HG03521 (cell line): Measurements from ENCODE around the gene ZNF521.

ENCODE experiments used
- ATAC-seq: cut with Tn5 transposase; IDR thresholded peaks from one replicate; pipeline ENCODE4 v1.9.1; 2021; ENCODE audit warnings: mild to moderate bottlenecking, moderate library complexity; ENCODE audit not compliant: unreplicated experiment

The ZNF521 gene

GRCh38 chr18:25080211-25080610, 271.8 kb downstream of the ZNF521 start:
- no peak for ATAC-seq

- no peak for ATAC-seq
Measured at GRCh38 chr18:25077944-25078723, 273.8 kb downstream of the ZNF521 start.

GRCh38 chr18:25077038-25077943, 274.7 kb downstream of the ZNF521 start:
- no peak for ATAC-seq

DNA sequence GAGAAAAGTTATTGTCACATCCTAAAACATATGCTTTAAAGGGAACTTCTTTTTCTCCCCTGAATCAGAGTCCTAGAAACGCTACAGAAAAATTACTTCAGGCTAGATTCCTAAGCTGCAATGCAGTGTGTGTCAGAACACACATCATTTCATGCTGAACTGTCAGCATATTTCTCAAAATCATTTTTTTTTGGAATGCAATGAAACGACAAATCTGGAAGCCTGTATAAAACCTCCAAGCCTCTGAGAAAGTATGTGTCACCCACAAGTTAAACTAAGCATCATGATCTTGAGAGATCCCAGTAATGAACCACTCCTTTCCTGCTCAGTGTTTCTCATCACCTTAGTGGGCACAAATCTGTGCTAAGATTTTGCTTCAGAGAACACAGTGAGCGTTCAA, 276.2 kb downstream of the ZNF521 start:
- no peak for ATAC-seq

DNA sequence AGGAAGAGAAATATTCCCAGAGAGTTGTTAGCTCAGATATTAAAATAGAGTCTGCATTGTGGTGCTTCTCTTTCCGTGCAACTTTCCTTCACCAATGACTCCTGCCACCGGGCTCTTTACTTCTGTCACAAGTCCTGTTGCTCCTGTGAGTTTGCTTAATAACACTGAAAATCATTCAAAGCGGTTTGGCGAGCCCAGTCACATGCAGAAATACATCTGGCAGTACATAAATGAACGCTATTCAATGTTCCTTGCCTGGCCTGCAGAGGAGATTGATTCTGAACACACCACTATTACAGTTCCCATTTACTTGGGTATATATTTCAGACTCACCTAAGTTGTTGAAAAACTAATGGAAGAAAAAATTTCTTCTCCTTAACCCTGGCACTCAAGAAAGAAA, 276.6 kb downstream of the ZNF521 start:
- ATAC-seq: no peak

GRCh38 chr18:25074925-25075324, 277.0 kb downstream of the ZNF521 start:
- no peak for ATAC-seq

GRCh38 chr18:25072205-25072604, 279.8 kb downstream of the ZNF521 start:
- no peak for ATAC-seq

DNA sequence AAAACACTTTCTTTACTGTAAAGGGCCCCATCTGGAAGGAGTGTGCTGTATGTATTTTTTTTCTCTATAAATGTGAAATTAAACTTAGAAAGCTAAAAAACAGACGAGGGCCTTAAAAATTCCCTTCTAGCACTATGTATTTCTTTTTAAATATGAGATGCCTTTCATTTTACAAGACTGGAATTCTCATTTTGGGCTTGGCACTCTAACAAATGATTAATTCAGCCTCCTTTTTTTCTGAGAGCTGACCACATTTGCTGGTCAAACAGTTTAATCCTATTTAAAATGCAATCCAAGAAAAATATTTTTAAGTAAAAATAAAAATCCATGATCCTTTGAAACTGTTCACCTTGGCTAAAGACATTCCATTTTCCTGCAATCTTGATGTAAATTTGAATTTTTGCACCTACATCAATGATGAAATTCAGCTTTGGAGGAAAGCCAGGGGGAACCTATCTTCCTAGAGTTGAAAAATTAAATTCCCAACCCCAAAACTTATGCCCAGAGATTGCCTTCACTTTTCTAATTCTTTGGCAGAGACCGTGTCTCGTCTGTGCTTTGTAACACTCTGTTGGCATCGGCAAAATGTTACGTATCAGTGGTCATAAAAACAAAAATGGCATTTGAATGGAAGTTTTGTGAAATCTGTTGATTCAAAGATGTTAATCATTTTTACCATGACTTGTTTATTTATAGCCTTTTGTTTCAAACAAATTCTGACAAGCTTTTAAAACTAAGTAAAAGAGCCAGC, 284.5 kb downstream of the ZNF521 start:
- no peak for ATAC-seq

- ATAC-seq: no peak
Measured at GRCh38 chr18:25066516-25066915, 285.4 kb downstream of the ZNF521 start.

DNA sequence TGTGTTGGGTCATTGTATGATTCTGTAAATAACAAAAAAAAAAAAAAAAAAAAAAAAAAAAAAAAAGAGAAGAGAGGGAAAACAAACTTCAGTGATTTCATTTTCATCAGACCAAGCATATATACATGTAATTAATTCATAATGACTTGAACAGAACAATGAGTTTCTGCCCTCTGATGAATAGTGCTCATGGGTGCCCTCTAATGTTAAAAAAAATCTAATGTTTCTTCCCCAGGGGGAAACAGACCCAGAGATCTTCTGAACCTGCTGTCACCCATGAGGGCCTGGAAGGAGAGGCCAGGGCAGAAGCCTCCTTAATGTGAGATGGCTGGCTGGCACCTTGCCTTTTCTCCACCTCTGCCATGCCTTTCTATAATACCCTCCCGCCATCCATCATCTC, 289.2 kb downstream of the ZNF521 start:
- no peak for ATAC-seq

GRCh38 chr18:25061395-25061794, 290.6 kb downstream of the ZNF521 start:
- ATAC-seq: no peak

DNA sequence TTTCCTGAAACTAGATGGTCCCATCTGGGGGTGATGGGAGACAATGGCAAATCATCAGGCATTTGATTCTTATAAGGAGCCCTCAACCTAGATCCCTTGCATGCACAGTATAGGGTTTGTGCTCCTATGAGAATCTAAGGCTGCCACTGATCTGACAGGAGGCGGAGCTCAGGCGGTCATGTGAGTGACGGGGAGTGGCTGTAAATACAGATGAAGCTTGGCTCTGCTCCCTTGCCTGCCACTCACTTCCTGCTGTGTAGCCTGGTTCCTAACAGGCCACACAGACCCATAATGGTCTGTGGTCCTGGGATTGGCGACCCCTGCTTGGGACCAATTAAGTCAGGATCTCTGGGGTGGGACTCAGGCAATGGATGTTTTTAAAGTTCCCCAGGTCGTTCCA, 293.4 kb downstream of the ZNF521 start:
- ATAC-seq: no peak

DNA sequence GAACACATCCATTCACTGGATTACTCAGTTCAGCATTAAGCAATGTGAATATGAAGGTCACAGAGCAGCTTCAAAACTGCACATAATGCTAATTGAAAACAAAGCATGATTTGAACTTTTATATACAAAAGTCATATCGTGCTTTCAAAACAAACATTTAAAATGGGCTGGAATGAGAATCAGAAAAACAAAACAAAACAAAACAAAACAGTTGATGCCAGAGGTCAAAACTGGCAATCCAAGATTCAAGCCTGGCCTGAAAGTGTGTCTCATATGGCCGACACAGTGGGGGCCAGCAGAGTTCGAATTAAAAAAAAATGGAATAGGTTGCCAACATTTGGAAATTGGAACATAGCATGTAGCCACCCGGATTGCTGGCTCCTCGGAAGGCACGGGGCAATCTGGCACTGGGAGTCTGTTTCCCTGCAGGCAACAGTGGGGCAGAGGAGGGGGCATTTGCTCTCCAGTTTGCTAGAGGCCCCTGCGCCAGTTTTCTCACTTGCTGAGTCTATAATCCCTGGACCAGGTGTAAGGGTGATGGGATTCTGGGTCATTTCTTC, 294.4 kb downstream of the ZNF521 start:
- ATAC-seq: no peak

DNA sequence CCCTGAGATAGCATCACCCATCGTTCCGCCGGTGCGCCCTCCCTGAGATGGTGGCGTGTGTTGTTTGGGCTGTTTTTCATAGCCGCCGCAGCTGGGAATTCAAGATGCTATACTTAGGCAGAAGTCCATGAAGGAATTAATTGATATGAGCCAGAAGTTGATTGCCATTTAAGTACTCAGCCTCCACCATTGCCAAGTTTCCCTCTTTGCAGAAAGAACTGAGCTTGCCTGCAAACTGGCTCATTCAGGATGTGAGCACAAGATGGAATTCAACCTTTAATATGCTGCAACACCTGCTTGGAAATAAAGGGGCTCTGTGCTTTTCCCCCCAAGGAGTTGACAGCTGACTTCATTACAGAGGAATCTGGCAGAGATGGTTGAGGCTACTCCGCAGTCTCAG, 295.5 kb downstream of the ZNF521 start:
- no peak for ATAC-seq

GRCh38 chr18:25055076-25055475, 296.9 kb downstream of the ZNF521 start:
- ATAC-seq: no peak

- ATAC-seq: no peak
Measured at GRCh38 chr18:25053466-25053865, 298.5 kb downstream of the ZNF521 start.

DNA sequence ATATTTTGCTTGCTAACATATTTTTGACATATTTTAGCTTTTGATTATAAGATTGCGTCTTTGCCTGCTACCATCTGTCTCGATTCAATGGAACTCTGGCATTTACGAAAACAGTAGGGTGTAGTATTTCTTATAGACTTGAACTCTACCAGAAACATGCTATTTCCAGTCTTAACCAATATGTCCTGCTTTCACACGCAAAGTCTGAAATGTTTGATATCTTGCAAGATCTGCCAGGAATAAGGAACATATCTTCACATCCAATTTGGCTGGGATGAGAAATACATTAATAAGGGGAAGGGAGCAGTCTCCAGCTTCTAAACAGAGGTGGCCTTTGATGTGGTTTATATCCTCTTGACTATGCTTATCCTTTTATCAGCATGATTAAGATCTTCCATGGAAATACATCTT, 299.4 kb downstream of the ZNF521 start:
- no peak for ATAC-seq

- no peak for ATAC-seq
Measured at GRCh38 chr18:25050605-25051004, 301.4 kb downstream of the ZNF521 start.

DNA sequence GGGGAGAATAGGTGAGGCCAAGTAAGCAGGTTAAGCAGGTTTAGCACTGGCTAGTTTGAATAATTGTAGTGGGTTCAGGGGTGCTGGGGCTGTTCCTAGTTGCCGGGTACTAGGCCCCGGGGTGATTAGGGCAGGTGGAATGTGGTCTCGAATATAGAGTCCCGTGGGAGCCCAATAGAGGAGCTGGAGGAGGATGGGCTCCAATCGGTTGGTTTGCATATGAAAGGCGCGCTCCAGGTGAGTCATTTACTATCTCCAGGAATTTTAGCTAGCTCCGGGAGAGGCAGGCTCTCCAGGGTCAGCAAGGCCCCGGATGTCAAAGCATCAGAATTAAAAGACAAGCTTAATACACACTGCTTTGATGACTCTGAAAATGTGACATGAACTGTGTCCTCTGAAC, 304.0 kb downstream of the ZNF521 start:
- no peak for ATAC-seq

- no peak for ATAC-seq
Measured at GRCh38 chr18:25047421-25047820, 304.5 kb downstream of the ZNF521 start.

- no peak for ATAC-seq
Measured at GRCh38 chr18:25044694-25045093, 307.3 kb downstream of the ZNF521 start.
